Activated T-helper 1 cell treated with anti-CD3 and anti-CD28 coated beads, Interleukin-12 subunit alpha, Interleukin-12 subunit beta, Interleukin-2, Interleukin-4 antibody, amounts not matched to agents 30 ng/mL and 10 ng/mL and 1 ng/mL, durations not matched to agents 14 hours and 24 hours and 36 hours (primary cell): Measurements from ENCODE around the gene ANKRD6. TPM values are rescaled to one million over a fixed set of nuclear protein-coding genes. Genes with fewer than 3 reads are reported as not detected.
A peak's percentile ranks its signal among the peaks of the same experiment; 100 is the strongest.
"Not testable (repeated sequence)": the region's sequence is repeated elsewhere in the genome, so short reads cannot be mapped to it uniquely, and the experiment has no call there.

ENCODE experiments used
- DNase-seq: peaks from one replicate; pipeline ENCODE4 v3.0.0; 2021; ENCODE audit warnings: low spot score
- H3K27ac Mint-ChIP-seq: one replicate; pipeline ENCODE4 v1.8.0; 2021; ENCODE audit warnings: mild to moderate bottlenecking, mixed read lengths
- H3K27me3 Mint-ChIP-seq: one replicate; pipeline ENCODE4 v1.8.0; 2022; ENCODE audit warnings: mild to moderate bottlenecking, moderate library complexity, mixed read lengths; ENCODE audit not compliant: insufficient read depth
- H3K36me3 Mint-ChIP-seq: one replicate; pipeline ENCODE4 v1.8.0; 2021; ENCODE audit warnings: low read depth, mixed read lengths
- H3K4me1 Mint-ChIP-seq: one replicate; pipeline ENCODE4 v1.8.0; 2021; ENCODE audit warnings: low read depth, mixed read lengths
- H3K4me3 Mint-ChIP-seq: one replicate; pipeline ENCODE4 v1.8.0; 2021; ENCODE audit warnings: mild to moderate bottlenecking, moderate library complexity, mixed read lengths
- H3K9me3 Mint-ChIP-seq: one replicate; pipeline ENCODE4 v1.8.0; 2021; ENCODE audit warnings: mixed read lengths
- intact Hi-C: fragments of 100-400 bp; cut with micrococcal nuclease; formaldehyde crosslinking; loops from one replicate; pipeline ENCODE4 v1.15.1; 2024
- total RNA-seq: library from RNA; stranded (reverse); gene quantifications from 2 replicates; pipeline ENCODE4 v1.2.3, GENCODE V29; 2022

The ANKRD6 gene
- total RNA-seq, 1 donor from 2014 or later: 2.3 TPM

DNA sequence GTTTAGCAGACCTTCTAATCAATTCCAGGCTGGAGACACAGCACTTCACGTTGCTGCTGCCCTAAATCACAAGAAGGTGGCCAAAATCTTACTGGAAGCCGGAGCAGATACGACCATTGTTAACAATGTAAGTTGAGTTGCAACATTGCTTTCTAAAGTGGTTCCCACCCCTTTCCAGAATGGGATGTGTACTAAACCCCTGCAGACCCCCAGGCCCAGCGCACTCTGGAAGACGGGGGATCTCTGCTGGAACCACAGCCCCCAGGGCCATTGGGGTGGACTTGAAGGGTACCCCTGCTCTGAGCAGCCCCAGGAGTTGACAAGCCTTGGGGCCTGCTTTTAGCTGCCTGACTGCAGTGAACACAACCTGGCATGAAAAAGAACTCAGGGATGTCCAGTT is 183.6 kb downstream of the ANKRD6 start:
- Mint-ChIP-seq H3K4me1 (peaks cover 3% of the 10 kb centered on the region), H3K4me3 (no peak overlapping the region), H3K27ac (no peak overlapping the region), H3K9me3 (no peaks in the 10 kb centered on the region), H3K36me3 (no peaks in the 10 kb centered on the region), H3K27me3 (no peaks in the 10 kb centered on the region)
- intact Hi-C loops: no loop called here
- no peak for DNase-seq

DNA sequence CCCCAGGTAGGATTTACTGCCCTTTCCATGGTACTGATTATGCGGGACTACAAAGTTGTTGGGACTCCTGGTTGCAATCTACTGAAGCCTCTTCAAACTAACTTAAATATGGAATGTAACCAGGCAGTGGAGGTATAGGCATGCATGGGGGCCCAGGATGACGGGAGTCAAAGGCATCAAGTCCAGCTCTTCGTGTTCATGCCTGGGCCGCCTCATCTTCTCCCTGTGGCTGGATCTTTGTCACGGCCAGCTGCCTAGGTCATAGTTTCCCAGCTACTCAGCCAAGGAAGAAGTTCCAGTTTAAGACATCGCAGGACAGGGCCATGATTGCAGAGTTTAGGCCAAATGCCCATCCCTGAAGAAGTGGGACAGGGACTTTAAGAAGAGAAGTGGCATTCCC is 185.1 kb downstream of the ANKRD6 start:
- H3K27ac Mint-ChIP-seq: no peak overlapping the region
- no peak overlapping the region for H3K4me3 Mint-ChIP-seq
- H3K9me3 Mint-ChIP-seq: no peaks in the 10 kb centered on the region
- DNase-seq: no peak
- H3K4me1 Mint-ChIP-seq: no peaks in the 10 kb centered on the region
- intact Hi-C loops: no loop called here
- H3K27me3 Mint-ChIP-seq: no peaks in the 10 kb centered on the region
- H3K36me3 Mint-ChIP-seq: no peaks in the 10 kb centered on the region

DNA sequence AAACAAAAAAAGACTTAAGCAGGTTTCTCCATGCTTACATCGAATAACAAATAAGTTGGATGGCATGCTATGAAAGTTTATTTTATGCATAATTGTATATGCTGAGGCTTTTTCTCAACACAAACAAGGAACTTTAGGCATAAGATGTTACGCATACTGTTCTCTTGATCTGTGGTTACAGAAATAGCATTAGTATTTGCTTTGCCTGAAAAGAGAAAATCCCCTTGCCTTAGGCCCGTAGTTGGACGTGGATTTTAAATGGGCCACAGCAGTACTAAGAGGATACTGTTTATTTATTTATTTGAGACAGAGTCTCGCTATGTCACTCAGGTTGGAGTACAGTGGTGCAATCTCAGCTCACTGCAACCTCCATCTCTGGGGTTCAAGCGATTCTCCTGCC is 186.6 kb downstream of the ANKRD6 start:
- H3K9me3 Mint-ChIP-seq: no peaks in the 10 kb centered on the region
- intact Hi-C loops: no loop called here
- no peaks in the 10 kb centered on the region for H3K27me3 Mint-ChIP-seq
- no peaks in the 10 kb centered on the region for H3K4me1 Mint-ChIP-seq
- no peaks in the 10 kb centered on the region for H3K36me3 Mint-ChIP-seq
- no peak overlapping the region for H3K27ac Mint-ChIP-seq
- DNase-seq: no peak
- H3K4me3 Mint-ChIP-seq: no peak overlapping the region

DNA sequence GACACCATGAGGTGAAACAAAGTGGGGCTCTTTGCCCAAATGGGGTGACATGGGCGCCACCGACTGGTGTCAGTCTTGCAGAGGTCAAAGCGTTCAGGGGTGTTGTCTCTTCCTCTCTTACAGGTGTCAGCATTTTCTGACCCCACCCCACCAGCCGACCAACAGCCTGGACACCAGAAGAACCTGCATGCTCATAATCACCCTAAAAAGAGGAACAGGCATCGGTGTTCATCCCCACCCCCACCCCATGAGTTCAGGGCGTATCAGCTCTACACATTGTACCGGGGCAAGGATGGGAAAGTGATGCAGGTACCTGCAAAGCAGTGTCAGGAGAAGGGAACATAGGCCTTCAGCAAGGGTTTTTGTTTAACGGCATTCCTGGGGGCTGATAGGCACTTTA is 190.8 kb downstream of the ANKRD6 start:
- Mint-ChIP-seq H3K4me1 (no peaks in the 10 kb centered on the region), H3K27me3 (no peaks in the 10 kb centered on the region), H3K4me3 (no peak overlapping the region), H3K9me3 (no peaks in the 10 kb centered on the region), H3K27ac (no peak overlapping the region), H3K36me3 (peaks cover 4% of the 10 kb centered on the region)
- DNase-seq: no peak
- intact Hi-C loops: no loop called here

DNA sequence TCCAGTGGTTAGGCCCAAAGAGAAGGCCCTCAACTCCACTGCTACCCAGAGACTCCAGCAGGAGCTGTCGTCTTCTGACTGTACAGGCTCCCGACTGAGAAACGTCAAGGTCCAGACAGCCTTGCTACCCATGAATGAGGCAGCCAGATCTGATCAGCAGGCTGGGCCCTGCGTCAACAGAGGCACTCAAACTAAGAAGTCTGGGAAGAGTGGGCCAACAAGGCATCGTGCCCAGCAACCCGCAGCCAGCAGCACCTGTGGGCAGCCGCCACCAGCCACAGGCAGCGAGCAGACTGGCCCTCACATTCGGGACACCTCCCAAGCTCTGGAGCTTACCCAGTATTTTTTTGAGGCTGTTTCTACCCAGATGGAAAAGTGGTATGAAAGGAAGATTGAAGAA is 197.5 kb downstream of the ANKRD6 start:
- no peak for DNase-seq
- Mint-ChIP-seq H3K4me3 (no peak overlapping the region), H3K36me3 (peaks cover 16% of the 10 kb centered on the region), H3K27me3 (no peaks in the 10 kb centered on the region), H3K27ac (no peak overlapping the region), H3K9me3 (no peaks in the 10 kb centered on the region), H3K4me1 (peaks cover 2% of the 10 kb centered on the region)
- intact Hi-C loops: no loop called here

DNA sequence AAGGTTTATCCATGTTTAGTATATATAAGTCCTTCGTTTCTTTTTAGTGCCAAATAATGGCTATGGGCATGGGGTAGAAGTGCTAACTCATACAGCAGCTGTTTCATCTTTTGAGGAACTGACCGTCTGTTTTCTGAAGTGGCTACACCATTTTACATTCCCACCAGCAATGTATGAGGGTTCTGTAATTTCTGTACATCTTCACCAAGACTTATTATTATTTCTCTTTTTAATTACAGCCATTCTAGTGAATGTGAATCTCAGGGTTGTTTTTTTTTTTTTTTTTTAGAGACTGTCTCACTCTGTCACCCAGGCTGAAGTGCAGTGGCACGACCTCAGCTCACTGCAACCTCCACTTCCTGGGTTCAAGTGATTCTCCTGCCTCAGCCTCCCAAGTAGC is 203.5 kb downstream of the ANKRD6 start:
- not testable (repeated sequence) for H3K9me3 Mint-ChIP-seq, H3K27me3 Mint-ChIP-seq, H3K27ac Mint-ChIP-seq, DNase-seq
- intact Hi-C loops: loop anchor here (5.0 kb wide), 2 partner anchors 284 to 836 kb away; partner anchors contain the start of gene UBE2J1
- Mint-ChIP-seq H3K4me1 (peaks cover 29% of the 10 kb centered on the region), H3K36me3 (peaks cover 42% of the 10 kb centered on the region), H3K4me3 (peak overlapping the region; percentile 17)

DNA sequence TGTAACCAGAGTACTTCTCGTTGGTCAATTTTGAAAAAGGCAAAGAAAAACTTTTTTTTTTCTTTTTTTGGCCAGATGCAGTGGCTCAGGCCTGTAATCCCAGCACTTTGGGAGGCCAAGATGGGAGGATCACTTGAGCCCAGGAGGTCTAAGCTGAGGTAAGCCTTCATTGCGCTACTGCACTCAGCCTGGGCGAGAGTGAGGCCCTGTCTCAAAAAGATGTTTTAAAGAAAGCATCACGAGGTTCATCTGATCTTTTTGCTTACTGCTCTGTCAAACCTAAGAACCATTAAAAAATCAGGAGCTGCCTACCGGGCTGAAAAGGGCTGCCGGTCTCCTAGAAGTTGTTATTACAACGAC is 205.0 kb downstream of the ANKRD6 start:
- no peak for DNase-seq
- H3K4me1 Mint-ChIP-seq: peaks cover 29% of the 10 kb centered on the region
- peak overlapping the region; percentile 94 for H3K4me3 Mint-ChIP-seq
- peaks cover 47% of the 10 kb centered on the region for H3K36me3 Mint-ChIP-seq
- H3K9me3 Mint-ChIP-seq: no peaks in the 10 kb centered on the region
- H3K27ac Mint-ChIP-seq: peak overlapping the region; percentile 96
- no peaks in the 10 kb centered on the region for H3K27me3 Mint-ChIP-seq
- intact Hi-C loops: loop anchor here (1.0 to 5.0 kb wide), 12 partner anchors 42 to 949 kb away; partner anchors contain the start of genes ANKRD6, CASP8AP2, MAP3K7 and MDN1

DNA sequence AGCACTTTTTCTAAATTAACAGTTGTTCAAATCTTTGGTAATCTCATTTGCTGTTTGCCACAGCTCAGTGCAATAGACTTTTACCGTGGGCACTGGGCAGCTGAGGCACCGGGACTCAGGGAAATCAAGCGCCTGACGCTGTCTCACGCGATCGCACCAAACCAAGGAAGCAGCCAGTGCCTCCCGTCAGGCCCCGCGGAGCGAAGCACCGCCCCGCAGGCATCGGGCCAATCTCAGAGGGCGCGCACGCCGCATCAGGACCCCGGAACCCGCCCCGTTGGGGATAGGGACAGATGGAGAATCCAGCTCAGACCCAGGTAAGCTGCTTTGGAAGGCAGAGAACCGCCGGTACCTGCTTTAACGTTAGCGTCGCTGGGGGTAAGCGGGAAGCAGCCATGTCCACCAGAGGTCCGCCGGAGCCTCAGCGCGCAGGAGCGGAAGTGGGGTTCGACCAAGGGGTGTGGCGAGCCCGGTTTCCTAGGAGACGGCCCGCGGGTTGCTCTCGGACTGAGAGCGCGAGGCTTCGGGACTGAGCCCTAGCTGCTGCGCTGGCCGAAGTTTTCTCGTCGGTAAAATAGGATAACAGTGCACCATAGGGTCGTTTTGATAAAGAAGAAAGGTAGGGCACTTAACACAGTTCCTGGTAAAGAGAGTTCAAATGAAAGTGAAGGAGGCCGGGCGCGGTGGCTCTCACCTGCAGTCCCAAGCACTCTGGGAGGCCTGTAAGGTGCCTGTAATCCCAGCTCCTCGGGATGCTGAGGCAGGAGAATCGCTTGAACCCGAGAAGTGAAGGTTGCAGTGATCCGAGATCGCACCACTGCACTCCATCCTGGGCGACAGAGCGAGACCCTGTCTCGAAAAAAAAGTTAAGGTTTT is 205.6 kb downstream of the ANKRD6 start, which contains the start of gene LYRM2:
TSS of gene LYRM2 (minus strand) at position 428 of the 876 bp plus-strand sequence. CDS start at position 397, 31 bp downstream.
- Mint-ChIP-seq H3K9me3 (no peaks in the 10 kb centered on the region), H3K27ac (peak within 1 kb of the TSS; percentile 96), H3K36me3 (peaks cover 51% of the 10 kb centered on the region), H3K4me1 (peaks cover 29% of the 10 kb centered on the region), H3K4me3 (peak within 1 kb of the TSS; percentile 94), H3K27me3 (no peaks in the 10 kb centered on the region)
- intact Hi-C loops: loop anchor here (1.0 to 5.0 kb wide), 12 partner anchors 42 to 949 kb away; partner anchors contain the start of genes ANKRD6, CASP8AP2, MAP3K7 and MDN1
- peak; percentile 89 for DNase-seq

DNA sequence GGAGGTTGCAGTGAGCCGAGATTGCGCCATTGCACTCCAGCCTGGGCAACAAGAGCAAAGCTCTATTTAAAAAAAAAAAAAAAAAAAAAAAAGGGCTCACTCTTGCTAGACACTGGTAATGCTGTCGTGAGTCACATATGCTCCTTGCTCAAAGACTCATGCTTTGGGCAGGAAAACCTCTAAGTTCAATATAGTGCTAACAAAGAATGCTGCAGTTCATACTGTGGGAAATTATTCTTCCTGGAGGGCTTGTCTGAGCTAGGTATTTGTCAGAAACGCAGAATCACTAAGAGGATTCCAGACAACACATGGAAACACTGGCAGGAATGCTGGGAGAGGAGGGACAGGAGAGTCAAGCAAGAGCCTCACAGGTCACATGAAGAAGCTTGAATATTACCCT is 207.9 kb downstream of the ANKRD6 start:
- Mint-ChIP-seq H3K36me3 (peaks cover 50% of the 10 kb centered on the region), H3K9me3 (no peaks in the 10 kb centered on the region), H3K4me3 (no peak overlapping the region), H3K4me1 (peaks cover 34% of the 10 kb centered on the region), H3K27me3 (no peaks in the 10 kb centered on the region), H3K27ac (peak overlapping the region; percentile 1)
- DNase-seq: no peak
- intact Hi-C loops: no loop called here

DNA sequence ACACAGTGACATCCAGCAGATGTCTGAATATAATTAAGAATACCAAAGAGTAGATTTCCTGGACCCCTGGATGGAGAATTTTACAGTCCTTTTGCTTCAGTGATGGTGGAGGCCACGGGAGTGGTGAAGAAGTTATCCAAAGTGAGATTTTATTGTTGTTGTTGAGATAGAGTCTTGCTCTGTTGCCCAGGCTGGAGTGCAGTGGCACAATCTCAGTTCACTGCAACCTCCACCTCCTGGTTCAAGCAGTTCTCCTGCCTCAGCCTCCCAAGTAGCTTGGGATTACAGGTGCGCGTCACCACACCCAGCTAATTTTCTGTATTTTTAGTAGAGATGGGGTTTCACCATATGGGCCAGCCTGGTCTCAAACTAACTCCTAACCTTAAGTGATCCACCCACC is 208.6 kb downstream of the ANKRD6 start:
- H3K9me3 Mint-ChIP-seq, H3K27ac Mint-ChIP-seq, DNase-seq, H3K4me3 Mint-ChIP-seq, H3K27me3 Mint-ChIP-seq, intact Hi-C loops: not testable (repeated sequence)
- peaks cover 46% of the 10 kb centered on the region for H3K36me3 Mint-ChIP-seq
- H3K4me1 Mint-ChIP-seq: peaks cover 28% of the 10 kb centered on the region

DNA sequence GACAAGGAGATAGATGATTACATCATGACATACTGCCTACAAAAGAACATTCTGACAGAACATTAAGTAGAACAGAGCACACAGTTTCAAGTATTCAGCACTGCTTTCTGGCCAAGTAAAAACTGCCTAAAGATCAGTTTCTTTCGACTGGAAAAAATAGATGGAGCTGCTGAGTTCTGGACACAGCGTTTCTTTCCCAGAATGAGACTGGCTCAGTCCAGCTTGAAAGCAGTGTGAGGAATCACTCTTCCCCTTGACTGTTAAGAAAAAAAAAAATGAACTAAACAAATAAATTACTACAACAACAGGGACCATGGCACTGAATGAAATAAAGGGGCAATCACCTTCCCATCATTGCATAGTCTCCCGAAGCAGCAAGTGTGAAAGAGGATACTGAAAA is 210.0 kb downstream of the ANKRD6 start:
- no peak overlapping the region for H3K4me3 Mint-ChIP-seq
- peaks cover 45% of the 10 kb centered on the region for H3K36me3 Mint-ChIP-seq
- intact Hi-C loops: no loop called here
- H3K27ac Mint-ChIP-seq: no peak overlapping the region
- H3K27me3 Mint-ChIP-seq: no peaks in the 10 kb centered on the region
- peaks cover 23% of the 10 kb centered on the region for H3K4me1 Mint-ChIP-seq
- H3K9me3 Mint-ChIP-seq: no peaks in the 10 kb centered on the region
- no peak for DNase-seq

DNA sequence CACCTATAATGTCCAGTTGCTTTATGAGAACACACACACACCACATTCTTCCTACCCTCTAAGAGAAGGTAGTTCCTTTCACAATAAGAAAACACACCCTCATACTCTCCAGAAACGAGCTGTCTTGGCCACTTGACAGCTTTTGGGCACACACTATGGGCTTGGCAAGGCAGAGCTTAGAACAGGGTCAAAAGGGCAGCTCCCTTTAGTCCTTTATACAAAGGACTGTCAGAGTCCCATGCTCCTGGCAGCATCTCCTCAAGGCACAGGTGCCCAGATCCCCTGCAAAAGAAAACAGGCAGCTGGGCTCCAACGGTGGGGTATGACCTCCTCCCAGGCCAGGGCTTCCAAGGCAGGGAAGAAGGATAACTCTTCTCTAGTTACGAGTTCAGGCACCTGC is 210.5 kb downstream of the ANKRD6 start:
- no peak overlapping the region for H3K4me3 Mint-ChIP-seq
- intact Hi-C loops: no loop called here
- peaks cover 42% of the 10 kb centered on the region for H3K36me3 Mint-ChIP-seq
- no peak for DNase-seq
- no peaks in the 10 kb centered on the region for H3K27me3 Mint-ChIP-seq
- no peaks in the 10 kb centered on the region for H3K9me3 Mint-ChIP-seq
- H3K27ac Mint-ChIP-seq: no peak overlapping the region
- peaks cover 23% of the 10 kb centered on the region for H3K4me1 Mint-ChIP-seq

DNA sequence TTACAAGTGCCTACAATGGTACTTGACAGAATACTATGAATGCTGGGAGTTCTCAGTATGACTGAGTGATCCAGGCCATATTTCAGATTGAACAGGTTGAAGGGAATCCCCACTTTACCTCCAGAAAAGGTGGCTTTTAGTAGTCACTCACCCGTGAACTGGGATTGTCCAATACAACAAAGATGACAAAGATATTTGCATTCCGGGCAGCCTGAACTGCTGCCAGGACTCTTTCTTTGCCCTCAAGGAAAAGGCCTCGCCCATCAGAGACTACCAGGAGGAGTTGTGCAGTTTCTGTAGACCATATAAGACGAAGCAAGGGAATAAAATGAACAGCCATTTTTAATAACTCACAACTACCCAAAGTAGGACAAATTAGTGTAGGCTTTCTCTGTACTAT is 211.9 kb downstream of the ANKRD6 start:
- peaks cover 43% of the 10 kb centered on the region for H3K36me3 Mint-ChIP-seq

More for the DNA sequence above, 211.9 kb downstream of the ANKRD6 start:
- H3K27me3 Mint-ChIP-seq: no peaks in the 10 kb centered on the region
- no peak overlapping the region for H3K4me3 Mint-ChIP-seq
- intact Hi-C loops: no loop called here
- H3K27ac Mint-ChIP-seq: no peak overlapping the region
- DNase-seq: no peak
- H3K9me3 Mint-ChIP-seq: no peaks in the 10 kb centered on the region
- H3K4me1 Mint-ChIP-seq: peaks cover 11% of the 10 kb centered on the region
